K562 (cell line): Measurements from ENCODE around the gene CACNB1. TPM values are rescaled to one million over a fixed set of nuclear protein-coding genes. Genes with fewer than 3 reads are reported as not detected.

ENCODE experiments used
- ATF1 ChIP-seq, 2 experiments: fragments of 450-650 bp in 1 of 2; IDR thresholded peaks; 2 replicates each; pipeline ENCODE4 v1.6.1; 2016; ENCODE audit warnings: missing compliant biosample characterization in 1 of 2, missing genetic modification characterization in 1 of 2
- ATF6 ChIP-seq: sonication (generic); formaldehyde crosslinking; IDR thresholded peaks from 2 replicates; pipeline ENCODE4 v1.4.0; 2020; ENCODE audit warnings: mild to moderate bottlenecking, missing genetic modification reagents
- DEAF1 ChIP-seq: fragments of 450-650 bp; formaldehyde crosslinking; IDR thresholded peaks from 2 replicates; pipeline ENCODE4 v1.4.0; 2020; ENCODE audit warnings: mild to moderate bottlenecking, moderate library complexity
- ELF1 ChIP-seq: fragments of 200-800 bp; sonication (Bioruptor generic); IDR thresholded peaks from 2 replicates; pipeline ENCODE4 v1.6.1; 2016; ENCODE audit warnings: missing genetic modification characterization, missing compliant biosample characterization
- ELK1 ChIP-seq: sonication (generic); formaldehyde crosslinking; IDR thresholded peaks from 2 replicates; pipeline ENCODE4 v1.8.1; 2022; ENCODE audit warnings: missing genetic modification reagents
- GTF2B ChIP-seq: IDR thresholded peaks from 2 replicates; pipeline ENCODE4 v1.6.1; 2011; ENCODE audit not compliant: insufficient read length; ENCODE audit errors: extremely low read depth
- HDAC1 ChIP-seq, 2 experiments: fragments of 450-650 bp; IDR thresholded peaks; 2 replicates each; pipeline ENCODE4 v1.6.1; 2016 to 2017; ENCODE audit warnings: inconsistent platforms in 1 of 2, mild to moderate bottlenecking in 1 of 2, moderate library complexity in 1 of 2
- KDM5B ChIP-seq: fragments of 200-600 bp; sonication (generic); IDR thresholded peaks from 2 replicates; pipeline ENCODE4 v1.6.1; 2012; ENCODE audit warnings: low read depth, mild to moderate bottlenecking, moderate library complexity, low read length, control low read depth, inconsistent platforms; ENCODE audit not compliant: insufficient replicate concordance
- PRPF4 ChIP-seq: fragments of 200-400 bp; formaldehyde crosslinking; IDR thresholded peaks from one replicate; pipeline ENCODE4 v1.6.1; 2017; ENCODE audit warnings: low read length, low read depth, mild to moderate bottlenecking; ENCODE audit not compliant: insufficient read depth, poor library complexity, severe bottlenecking
- SREBF2 ChIP-seq: sonication (generic); formaldehyde crosslinking; IDR thresholded peaks from 2 replicates; pipeline ENCODE4 v1.4.0; 2020; ENCODE audit warnings: mild to moderate bottlenecking, missing genetic modification reagents
- STAT5B ChIP-seq: fragments of 250-450 bp; sonication (Bioruptor Pico); IDR thresholded peaks from 2 replicates; pipeline ENCODE4 v1.8.0; 2021; ENCODE audit warnings: mild to moderate bottlenecking, inconsistent platforms
- TAF9B ChIP-seq: fragments of 450-650 bp; IDR thresholded peaks from 2 replicates; pipeline ENCODE4 v1.6.1; 2018; ENCODE audit warnings: mild to moderate bottlenecking; ENCODE audit not compliant: partially characterized antibody
- TAL1 ChIP-seq: fragments of 450-650 bp; IDR thresholded peaks from 2 replicates; pipeline ENCODE4 v1.6.1; 2016; ENCODE audit warnings: mild to moderate bottlenecking
- TBL1XR1 ChIP-seq, 2 experiments: IDR thresholded peaks; 2 replicates each; pipeline ENCODE4 v1.6.1; 2012; ENCODE audit warnings: improper control_type of control experiment in 2 of 2, low read length in 2 of 2, mild to moderate bottlenecking in 1 of 2
- TFAP4 ChIP-seq: sonication (generic); formaldehyde crosslinking; IDR thresholded peaks from 2 replicates; pipeline ENCODE4 v1.8.0; 2022; ENCODE audit warnings: missing genetic modification reagents, mild to moderate bottlenecking, moderate library complexity, borderline replicate concordance
- XRCC3 ChIP-seq: fragments of 450-650 bp; IDR thresholded peaks from 2 replicates; pipeline ENCODE4 v1.6.1; 2017; ENCODE audit warnings: mild to moderate bottlenecking, moderate library complexity
- ZBTB49 ChIP-seq: sonication (generic); formaldehyde crosslinking; IDR thresholded peaks from 2 replicates; pipeline ENCODE4 v1.8.0; 2022; ENCODE audit warnings: missing genetic modification reagents, mild to moderate bottlenecking, borderline replicate concordance
- polyA plus RNA-seq, 8 experiments: library from polyadenylated mRNA; depleted of rRNA in 4 of 8; stranded (reverse) in 5 of 8; unstranded in 3 of 8; fragments of >200 nt; fragmentation: Nextera tagmentation in 2 of 8; fragmentation: Illumina TruSeq in 1 of 8; extraction: Ambion mirVana in 2 of 8; extraction: Trizol in 1 of 8; gene quantifications; 2 replicates each; pipeline versions ENCODE4 v1.2.1 to v1.2.3, GENCODE V29; 2011 to 2014; ENCODE audit warnings: inconsistent platforms in 1 of 8, missing spikeins in 1 of 8
- total RNA-seq, 7 experiments: library from RNA; depleted of rRNA in 6 of 7; stranded (reverse); fragments of >200 nt in 6 of 7; fragmentation: Illumina TruSeq in 2 of 7; extraction: Trizol in 2 of 7; gene quantifications; 2 replicates each; pipeline versions ENCODE4 v1.2.1 to v1.2.3, GENCODE V29; 2011 to 2021; ENCODE audit warnings: low replicate concordance in 1 of 7

The CACNB1 gene
- total and polyA plus RNA-seq, 9 of the 15 experiments (the other 6 are each of a cell fraction or from before 2014, with no cell fraction given): 0.08 to 7.4 (median 3.0) TPM

GRCh38 chr17:39200070-39200879 lies 2.8 kb upstream of the CACNB1 start, which contains the start of gene RPL19 (continued):
- TF ChIP-seq TFAP4 (no peak; the same call in 1 of the 2 replicates), ATF6 (no peak; the same call in 1 of the 2 replicates), TBL1XR1 (IDR thresholded peaks at IDR 0.05; ENCODE audit: low read length in 2 of 2) (no peak), STAT5B (CRISPR knock-in tag) (no peak), TAF9B (peak; percentile 94), ELF1 (tag) (peak; percentile 25; the same call in 1 of the 2 replicates), ATF1 (CRISPR knock-in tag; IDR thresholded peaks at IDR 0.05) (no peak), ATF1 (tag; IDR thresholded peaks at IDR 0.05) (0 out of 2 replicates have a peak, but pooled peaks have one; percentile 27), TAL1 (no peak), XRCC3 (no peak), ZBTB49 (CRISPR knock-in tag) (no peak), ELK1 (CRISPR knock-in tag) (no peak), KDM5B (peak; percentile 86), DEAF1 (CRISPR knock-in tag) (no peak), GTF2B (peak; percentile 58), PRPF4 (peak; percentile 61), SREBF2 (CRISPR knock-in tag) (0 out of 2 replicates have a peak, but pooled peaks have one; percentile 52), HDAC1 (IDR thresholded peaks at IDR 0.05) (peak in 1 of 2 experiments; percentile 73; a peak in 2 of 4 replicates)
